ENCODE measurements around the gene DOCK3.
"Not testable (repeated sequence)": the region's sequence is repeated elsewhere in the genome, so short reads cannot be mapped to it uniquely, and the experiment has no call there.

Gene DOCK3

DNA sequence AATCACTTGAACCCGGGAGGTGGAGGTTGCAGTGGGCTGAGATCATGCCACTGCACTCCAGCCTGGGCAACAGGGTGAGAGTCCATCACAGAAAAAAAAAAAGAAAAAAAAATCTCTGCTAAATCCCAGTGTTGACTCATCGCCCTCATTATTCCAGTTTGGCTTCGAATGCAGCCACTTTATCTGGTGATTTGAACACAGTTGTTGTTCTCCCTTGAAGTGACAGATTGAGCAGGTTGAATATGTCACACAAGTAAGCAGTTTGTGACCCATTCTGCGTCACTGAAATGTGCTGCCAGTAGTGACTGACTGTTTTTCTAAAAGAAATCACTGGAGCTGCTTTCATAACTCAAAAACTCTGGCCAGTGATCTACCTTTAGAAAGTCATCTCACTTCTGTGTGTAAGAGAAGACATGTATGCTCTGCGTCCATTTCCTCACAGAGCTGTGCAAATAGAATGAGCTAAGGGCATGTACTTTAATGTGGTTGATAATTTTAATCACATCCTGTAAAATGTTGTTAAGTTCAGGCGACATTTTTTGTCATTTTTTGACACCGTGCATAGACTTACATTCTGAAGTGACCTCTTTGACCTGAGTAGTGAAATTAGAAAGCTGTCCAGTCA lies 12.5 kb downstream of the DOCK3 start:
- DNase-seq (ENCODE audit: low read depth in 2 of 2) = no peak

DNA sequence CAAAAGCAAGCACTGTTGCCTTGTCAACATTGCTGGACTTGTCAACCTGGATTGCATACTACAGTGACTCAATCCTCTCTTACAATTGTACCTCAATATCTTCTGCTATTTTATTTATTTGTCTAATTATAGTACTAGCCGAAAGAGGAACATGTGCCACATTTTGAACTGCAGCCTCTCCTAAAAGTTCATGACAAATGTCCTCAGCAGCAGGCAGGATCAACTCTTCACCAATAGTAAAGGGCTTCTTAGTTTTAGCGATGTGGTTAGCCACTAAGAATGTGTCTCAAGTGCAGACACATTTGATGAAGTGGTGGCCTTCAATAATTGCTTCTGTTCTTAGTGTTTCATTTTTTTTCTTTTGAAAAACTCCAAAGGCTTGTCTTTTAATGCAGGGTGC lies 13.2 kb downstream of the DOCK3 start:
- DNase-seq (ENCODE audit: low read depth in 2 of 2) = no peak

DNA sequence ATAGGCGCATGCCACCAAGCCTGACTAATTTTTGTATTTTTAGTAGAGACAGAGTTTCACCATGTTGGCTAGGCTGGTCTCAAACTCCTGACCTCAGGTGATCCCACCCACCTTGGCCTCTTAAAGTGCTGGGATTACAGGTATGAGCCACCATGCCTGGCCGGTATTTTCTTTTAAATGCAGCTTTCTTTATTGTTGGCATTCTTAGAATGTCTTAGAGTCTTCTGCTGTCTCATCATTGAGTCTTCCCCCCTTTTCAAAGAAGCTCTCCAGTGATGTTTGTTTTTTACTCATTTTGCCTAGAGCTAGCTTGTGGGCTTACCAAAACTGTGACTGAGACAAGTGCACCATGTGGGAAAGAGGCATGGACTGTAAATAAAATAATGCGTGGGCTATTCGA lies 13.9 kb downstream of the DOCK3 start:
- DNase-seq (ENCODE audit: low read depth in 2 of 2) = not testable (repeated sequence)

DNA sequence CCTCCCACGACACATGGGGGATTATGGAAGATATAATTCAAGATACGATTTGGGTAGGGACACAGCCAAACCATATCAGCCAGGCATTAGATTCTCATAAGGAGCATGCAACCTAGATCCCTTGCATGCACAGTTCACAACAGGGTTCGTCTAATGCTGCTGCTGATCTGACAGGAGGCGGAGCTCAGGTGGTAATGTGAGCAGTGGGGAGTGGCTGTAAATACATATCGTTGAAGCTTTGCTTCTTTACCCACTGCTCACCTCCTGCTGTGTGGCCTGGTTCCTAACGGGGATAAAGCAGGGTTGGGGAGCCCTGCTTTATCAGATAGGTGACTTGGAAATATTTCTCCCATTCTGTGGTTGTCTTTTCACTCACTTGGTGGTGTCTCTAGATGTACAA lies 14.8 kb downstream of the DOCK3 start:
- no peak for DNase-seq (ENCODE audit: low read depth in 2 of 2)

DNA sequence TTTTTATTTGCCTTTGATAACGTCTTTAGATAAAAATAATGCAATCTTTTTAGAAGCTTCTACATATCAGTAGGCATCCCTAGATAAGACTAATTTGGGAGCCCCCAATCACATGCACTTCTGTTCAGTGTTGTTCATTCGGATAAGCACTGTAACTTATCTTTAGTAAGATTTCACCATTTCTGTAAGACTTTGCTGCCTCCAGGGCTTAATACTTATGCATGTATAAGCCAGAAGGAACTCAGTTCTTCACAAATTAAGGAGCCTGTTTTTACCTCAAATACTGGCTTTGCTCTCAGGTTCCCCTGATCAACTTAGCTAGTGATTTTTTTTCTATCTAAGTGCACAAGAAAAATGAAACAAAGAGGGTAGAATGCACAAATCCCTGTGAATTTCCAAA lies 20.3 kb downstream of the DOCK3 start:
- DNase-seq (ENCODE audit: low read depth in 2 of 2) = no peak

DNA sequence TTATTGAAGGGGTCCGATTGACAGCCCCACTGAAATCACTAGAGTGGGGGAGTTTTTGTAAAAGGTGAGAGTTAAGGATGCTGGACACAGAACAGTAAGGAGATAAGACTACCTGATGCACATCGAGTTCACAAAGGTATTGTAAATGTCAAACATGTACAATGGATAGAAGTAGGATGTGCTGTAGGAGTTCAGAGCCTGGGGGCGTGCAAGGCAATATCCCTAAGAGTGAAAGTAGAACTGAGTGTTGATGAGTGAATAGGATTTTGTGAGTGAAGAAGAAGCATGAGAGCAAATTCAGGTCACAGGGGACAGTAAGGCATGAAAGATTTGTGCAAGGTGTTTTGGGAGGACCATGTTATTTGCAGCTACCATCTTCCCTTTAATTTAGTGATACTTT lies 21.5 kb downstream of the DOCK3 start:
- DNase-seq (ENCODE audit: low read depth in 2 of 2) = no peak

DNA sequence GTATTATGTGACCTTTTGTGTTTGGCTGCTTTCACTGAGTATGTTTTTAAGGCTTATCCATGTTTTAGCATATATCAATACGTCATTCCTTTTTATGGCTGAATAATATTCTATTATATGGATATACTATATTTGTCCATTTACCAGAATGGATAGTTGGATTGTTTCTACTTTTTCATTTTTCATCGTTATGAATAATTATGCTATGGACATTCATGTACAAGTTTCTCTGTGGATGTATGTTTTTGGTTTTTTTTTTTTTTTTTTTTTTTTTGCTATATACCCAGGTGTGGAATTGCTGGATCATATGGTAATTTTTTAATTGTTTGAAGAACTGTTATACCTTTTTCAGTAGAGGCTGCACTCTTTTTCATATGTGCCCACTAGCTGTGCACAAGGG lies 23.5 kb downstream of the DOCK3 start:
- no peak for DNase-seq (ENCODE audit: low read depth in 2 of 2)

DNA sequence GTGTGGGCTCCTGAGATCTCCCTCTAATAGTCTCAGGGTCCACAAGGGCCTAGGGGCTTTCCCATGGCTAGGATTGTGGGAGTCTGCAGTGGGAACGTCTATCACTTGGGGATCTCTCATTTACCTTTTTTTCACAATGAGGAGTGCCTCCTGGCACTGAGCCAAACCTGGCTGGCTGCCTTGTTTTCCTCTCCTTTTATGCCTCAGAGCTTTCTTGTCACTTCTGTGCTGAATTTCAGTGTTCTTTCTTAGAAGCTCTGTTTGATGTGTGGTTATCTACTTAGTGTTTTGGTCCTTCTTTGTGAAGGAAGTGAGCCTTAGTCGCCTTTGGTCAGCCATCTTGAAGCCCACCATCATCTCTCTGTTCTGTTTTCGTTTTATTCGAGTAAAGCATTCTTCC lies 33.9 kb downstream of the DOCK3 start:
- peak in 1 of 2 donors; percentile 11 for DNase-seq (ENCODE audit: low read depth in 2 of 2)

DNA sequence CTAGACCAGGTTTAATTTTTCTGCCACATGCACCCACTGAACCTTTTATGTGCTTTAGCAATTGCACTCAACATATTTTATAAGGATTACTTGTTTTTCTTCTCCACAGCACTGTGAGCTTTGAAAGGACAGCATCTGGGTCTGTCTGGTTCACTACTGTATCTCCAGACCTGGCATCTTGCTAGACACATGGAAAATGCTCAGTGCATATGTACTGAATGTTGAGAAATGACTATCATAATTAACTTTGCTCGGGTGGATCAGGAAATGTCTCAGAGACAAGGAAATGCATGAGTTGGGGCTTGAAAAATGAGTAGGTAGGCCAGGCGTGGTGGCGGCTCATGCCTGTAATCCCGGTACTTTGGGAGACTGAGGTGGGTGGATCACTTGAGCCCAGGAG lies 40.2 kb downstream of the DOCK3 start:
- DNase-seq (ENCODE audit: low read depth in 2 of 2) = no peak

DNA sequence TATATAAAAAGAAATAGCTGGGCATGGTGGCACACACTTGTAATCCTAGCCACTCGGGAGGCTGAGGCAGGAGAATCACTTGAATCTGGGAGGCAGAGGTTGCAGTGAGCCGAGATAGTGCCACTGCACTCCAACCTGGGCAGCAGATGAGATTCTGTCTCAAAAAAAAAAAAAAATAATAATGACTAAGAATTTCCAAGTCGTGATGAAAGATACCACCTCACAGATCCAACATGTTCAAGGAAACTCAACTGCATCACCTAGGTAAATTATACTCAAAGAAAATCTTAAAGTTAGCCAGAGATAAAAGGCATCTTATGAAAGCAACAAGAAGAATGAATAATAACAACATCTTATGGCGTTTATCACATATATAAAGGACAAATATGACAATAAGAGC lies 50.1 kb downstream of the DOCK3 start:
- DNase-seq (ENCODE audit: low read depth in 2 of 2) = no peak

DNA sequence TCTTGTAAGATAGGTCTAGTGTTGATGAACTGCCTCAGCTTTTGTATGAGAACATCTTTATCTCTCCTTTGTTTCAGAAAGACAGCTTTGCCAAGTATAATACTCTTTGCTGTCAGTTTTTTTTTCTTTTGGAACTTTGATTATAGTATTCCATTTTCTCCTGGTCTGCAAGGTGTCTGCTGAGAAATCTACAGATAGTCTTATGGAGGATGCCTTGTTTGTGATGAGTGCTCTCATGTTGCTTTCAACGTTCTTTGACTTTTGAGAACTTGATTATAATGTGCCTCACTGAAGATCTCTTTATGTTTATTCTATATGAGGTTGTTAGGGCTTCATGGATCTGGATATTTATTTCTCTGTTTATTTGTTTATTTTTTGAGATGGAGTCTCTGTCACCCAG lies 60.3 kb downstream of the DOCK3 start:
- DNase-seq (ENCODE audit: low read depth in 2 of 2) = no peak

DNA sequence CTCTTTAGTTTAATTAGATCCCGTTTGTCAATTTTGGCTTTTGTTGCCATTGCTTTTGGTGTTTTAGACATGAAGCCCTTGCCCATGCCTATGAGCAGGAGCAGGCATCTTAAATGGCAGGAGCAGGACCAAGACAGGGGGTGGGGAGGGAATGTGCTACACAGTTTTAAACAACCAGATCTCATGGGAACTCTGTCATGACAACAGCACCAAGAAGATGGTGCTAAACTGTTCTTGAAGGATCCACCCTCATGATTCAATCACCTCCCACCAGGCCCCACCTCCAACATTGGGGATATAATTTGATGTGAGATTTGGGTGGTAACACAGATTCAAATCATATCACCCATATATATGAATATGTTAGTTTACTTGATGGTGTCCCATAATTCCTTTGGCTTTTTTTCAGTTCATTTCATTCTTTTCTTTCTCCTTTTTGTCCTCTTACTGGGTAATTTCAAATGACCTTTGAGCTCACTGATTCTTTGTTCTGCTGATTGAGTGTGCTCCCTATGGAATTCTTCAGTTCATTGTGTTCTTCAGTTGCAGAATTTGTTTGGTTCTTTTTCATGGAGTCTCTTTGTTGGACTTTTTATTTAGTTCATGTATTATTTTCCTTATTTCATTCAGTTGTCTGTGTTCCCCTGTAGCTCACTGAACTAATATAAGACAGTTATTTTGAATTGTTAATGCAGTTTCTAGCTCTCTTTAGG lies 62.6 kb downstream of the DOCK3 start:
- DNase-seq (ENCODE audit: low read depth in 2 of 2) = no peak

DNA sequence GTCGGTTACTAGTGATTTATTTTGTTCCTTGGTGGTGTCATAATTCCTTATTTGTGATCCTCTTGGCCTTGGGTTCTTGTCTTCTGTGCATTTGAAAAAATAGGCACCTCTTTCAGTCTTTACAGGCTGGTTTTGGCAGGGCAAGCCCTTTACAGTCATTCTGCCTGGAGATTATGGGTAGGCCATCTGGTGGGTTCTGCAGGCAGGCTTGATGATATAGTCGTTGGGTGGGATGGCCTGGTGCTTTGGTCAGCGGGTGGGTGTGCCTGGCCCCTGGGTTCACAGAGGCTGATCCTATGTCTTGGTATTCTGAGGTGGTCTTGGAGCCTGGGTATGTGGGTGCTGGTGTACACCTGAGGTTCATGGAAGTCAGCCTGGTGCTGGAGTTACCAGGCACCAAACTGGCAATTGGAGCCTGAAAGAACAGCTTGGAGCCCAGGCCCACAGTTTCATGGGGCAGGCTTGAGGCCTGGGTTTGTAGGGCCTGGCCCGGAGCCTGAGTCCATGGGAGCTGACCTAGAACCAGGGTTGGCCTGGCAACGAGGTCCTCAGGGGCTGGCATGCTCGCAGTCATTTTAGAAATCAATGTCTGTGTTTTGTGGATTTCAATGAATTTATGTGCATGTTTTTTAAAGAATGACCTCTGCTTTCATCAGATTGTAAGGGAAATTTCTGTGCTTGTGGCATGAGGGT lies 63.3 kb downstream of the DOCK3 start:
- no peak for DNase-seq (ENCODE audit: low read depth in 2 of 2)

DNA sequence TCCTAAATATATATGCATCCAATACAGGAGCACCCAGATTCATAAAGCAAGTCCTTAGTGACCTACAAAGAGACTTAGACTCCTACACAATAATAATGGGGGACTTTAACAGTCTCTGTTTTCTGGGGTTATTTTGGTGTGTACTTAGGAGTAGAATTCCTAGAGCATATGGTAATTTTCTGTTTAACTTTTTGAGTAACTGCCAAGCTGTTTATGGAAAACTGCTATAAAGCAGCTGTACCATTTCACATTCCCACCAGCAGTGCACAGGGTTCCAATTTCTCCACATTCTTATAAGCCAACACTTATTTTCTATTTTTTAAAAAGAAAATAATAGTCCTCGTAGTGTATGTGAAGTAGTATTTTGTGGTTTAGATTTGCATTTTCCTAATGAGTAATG lies 68.9 kb downstream of the DOCK3 start:
- DNase-seq (ENCODE audit: low read depth in 2 of 2) = no peak

DNA sequence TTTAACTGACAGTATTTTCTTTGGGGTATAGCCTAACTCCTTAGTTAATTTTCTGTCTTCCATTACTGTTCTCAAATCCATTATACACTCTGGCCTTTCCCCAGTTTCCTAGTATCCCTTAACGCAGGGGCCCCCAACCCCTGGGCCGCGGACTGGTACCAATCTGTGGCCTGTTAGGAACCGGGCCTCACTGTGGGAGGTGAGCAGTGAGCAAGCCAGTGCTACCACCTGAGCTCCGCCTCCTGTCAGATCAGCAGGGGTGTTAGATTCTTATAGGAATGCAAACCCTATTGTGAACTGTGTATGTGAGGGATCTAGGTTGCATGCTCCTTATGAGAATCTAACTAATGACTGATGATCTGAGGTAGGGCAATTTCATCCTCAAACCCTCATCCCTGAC lies 75.1 kb downstream of the DOCK3 start:
- no peak for DNase-seq (ENCODE audit: low read depth in 2 of 2)

DNA sequence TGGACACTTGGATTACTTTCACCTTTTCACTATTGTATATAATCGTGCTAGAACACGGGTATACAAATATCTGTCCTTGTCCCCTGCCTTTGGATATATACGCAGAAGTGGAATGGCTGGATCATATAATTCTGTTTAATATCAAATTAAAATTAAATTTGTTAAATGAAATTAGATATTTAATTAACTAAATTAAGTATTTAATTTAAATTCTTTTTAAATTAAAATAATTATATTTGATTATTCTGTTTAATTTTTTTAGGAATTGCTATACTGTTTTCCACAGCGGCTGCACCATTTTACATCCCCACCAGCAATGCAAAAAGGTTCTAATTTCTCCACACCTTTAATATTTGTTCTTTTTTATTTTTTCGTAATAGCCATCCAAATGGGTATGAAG lies 84.3 kb downstream of the DOCK3 start:
- no peak for DNase-seq (ENCODE audit: low read depth in 2 of 2)

DNA sequence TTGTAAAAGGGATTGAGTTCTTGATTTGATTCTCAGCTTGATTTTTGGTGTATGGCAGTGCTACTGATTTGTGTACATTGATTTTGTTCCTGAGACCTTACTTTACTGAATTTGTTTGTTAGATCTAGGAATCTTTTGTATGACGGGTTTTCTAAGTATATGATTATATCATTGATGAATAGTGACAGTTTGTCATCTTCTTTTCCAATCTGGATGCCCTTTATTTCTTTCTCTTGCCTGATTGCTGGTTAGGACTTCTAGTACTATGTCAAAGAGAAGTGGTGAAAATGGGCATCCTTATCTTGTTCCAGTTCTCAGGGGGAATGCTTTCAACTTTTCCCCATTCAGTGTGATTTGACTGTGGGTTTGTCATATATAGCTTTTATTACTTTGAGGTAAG lies 103.0 kb downstream of the DOCK3 start:
- no peak for DNase-seq (ENCODE audit: low read depth in 2 of 2)

DNA sequence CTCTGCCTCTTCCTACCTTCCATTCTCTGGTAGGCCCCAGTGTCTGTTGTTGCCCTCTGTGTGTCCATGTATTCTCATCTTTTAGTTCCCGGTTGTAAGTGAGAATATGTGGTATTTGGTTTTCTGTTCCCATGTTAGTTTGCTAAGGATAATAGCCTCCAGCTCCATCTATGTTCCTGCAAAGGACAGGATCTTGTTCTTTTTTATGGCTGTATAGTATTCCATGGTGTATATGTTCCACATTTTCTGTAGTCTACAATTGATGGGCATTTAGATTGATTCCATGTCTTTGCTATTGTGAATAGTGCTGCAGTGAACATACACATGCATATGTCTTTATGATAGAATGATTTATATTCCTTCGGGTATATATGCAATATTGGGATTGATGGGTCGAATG lies 107.0 kb downstream of the DOCK3 start:
- not testable (repeated sequence) for DNase-seq (ENCODE audit: low read depth in 2 of 2)

DNA sequence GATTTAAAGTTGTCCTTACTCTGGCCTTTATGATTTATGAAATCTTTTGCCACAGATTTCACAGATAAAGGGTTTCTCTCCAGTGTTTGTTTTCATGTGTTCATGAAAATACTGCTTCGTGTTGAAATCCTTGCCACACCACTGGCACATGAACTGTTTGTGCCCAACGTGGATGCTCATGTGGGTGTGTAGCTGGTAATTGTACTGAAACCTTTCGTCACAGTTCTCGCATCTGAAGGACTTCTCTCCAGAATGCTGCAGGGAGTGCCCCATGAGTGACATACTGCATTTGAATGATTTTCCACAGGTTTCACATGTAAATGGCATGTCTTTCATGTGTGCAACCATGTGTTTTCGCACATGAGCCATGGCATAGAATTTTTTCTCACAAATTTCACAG lies 111.9 kb downstream of the DOCK3 start:
- DNase-seq (ENCODE audit: low read depth in 2 of 2) = no peak

DNA sequence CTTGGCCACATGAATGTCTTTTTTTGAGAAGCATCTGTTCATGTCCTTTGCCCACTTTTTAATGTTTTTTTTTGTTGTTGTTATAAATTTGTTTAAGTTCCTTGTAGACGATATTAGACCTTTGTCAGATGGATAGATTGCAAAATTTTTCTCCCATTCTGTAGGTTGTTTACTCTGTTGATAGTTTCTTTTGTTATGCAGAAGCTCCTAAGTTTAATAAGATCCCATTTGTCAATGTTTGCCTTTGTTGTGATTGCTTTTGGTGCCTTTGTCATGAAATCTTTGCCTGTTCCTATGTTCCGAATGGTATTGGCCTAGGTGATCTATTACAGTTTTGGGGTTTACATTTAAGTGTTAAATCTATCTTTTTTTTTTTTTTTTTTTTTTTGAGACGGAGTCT lies 116.2 kb downstream of the DOCK3 start:
- DNase-seq (ENCODE audit: low read depth in 2 of 2) = not testable (repeated sequence)

DNA sequence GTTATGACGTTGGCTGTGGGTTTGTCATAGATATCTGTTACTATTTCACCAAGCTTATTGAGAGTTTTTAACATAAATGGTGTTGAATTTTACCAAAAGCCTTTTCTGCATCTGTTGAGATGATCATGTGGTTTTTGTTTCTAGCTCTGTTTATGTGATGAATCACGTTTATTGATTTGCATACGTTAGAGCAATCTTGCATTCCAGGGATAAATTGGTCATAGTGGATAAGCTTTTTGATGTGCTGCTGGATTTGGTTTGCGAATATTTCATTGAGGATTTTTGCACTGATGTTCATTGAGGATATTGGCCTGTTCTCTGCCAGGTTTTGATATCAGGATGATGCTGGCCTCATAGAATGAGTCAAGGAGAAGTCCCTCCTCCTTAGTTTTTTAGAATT lies 117.8 kb downstream of the DOCK3 start:
- no peak for DNase-seq (ENCODE audit: low read depth in 2 of 2)

DNA sequence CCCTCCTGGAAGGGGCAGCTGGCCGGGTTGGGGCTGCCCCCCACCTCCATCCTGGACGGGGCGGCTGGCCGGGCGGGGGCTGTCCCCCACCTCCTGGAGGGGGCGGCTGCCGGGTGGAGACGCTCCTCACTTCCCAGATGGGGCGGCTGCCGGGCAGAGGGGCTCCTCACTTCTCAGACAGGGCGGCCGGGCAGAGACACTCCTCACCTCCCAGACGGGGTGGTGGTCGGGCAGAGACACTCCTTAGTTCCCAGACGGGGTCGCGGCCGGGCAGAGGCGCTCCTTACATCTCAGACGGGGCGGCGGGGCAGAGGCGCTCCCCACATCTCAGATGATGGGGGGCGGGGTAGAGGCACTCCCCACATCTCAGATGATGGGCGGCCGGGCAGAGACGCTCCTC lies 129.1 kb downstream of the DOCK3 start:
- not testable (repeated sequence) for DNase-seq (ENCODE audit: low read depth in 2 of 2)

DNA sequence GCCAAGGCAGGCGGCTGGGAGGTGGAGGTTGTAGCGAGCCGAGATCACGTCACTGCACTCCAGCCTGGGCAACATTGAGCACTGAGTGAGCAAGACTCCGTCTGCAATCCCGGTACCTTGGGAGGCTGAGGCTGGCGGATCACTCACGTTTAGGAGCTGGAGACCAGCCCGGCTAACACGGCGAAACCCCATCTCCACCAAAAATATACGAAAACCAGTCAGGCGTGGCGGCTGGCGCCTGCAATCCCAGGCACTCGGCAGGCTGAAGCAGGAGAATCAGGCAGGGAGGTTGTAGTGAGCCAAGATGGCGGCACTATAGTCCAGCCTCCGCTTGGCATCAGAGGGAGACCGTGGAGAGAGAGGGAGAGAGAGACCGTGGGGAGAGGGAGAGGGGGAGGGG lies 129.6 kb downstream of the DOCK3 start:
- DNase-seq (ENCODE audit: low read depth in 2 of 2) = not testable (repeated sequence)
